ENCODE measurements around the gene CBR4. TPM values are rescaled to one million over a fixed set of nuclear protein-coding genes. Genes with fewer than 3 reads are reported as not detected.
A peak's percentile ranks its signal among the peaks of the same experiment; 100 is the strongest.

Gene CBR4
- total and polyA plus RNA-seq, 2 experiments from 2014 or later, result 36.9 to 38.1 TPM

GRCh38 chr4:169045862-169046584 is 36.0 kb upstream of the CBR4 start:
- Mint-ChIP-seq H3K36me3 (ENCODE audit: low read depth) (no peaks in the 10 kb centered on the region), H3K9me3 (no peaks in the 10 kb centered on the region), H3K4me1 (peaks cover 16% of the 10 kb centered on the region), H3K4me3 (no peak overlapping the region), H3K27me3 (ENCODE audit: insufficient read depth, low read depth, poor library complexity) (peaks cover 3% of the 10 kb centered on the region), H3K27ac (peak overlapping the region; percentile 80; the same call in 1 of the 2 replicates)
- Histone ChIP-seq H3K27me3 (ENCODE audit: insufficient read depth) (no peaks in the 10 kb centered on the region), H3K4me2 (no peak overlapping the region), H3K4me1 (ENCODE audit: insufficient read depth) (peaks cover 8% of the 10 kb centered on the region; the same call in 1 of the 2 replicates), H3K36me3 (ENCODE audit: insufficient read depth) (no peaks in the 10 kb centered on the region), H2AFZ (peak overlapping the region; percentile 96), H3K4me3 (no peak overlapping the region), H4K20me1 (replicated peaks; ENCODE audit: insufficient read depth) (no peaks in the 10 kb centered on the region), H3K79me2 (replicated peaks; ENCODE audit: insufficient read depth) (no peaks in the 10 kb centered on the region), H3K9me2 (ENCODE audit: insufficient read depth) (no peaks in the 10 kb centered on the region), H3K27ac (ENCODE audit: low read depth) (no peak overlapping the region), H3F3A (replicated peaks; ENCODE audit: low read depth) (no peaks in the 10 kb centered on the region)
- TF ChIP-seq CTCF (conservative IDR thresholded peaks at IDR 0.05; ENCODE audit: low read depth in 2 of 2) (peak; percentile 54 to 70), NANOG (IDR thresholded peaks at IDR 0.05; ENCODE audit: borderline replicate concordance) (no peak)
- ATAC-seq, result peak; percentile 95
- peak; percentile 71 for DNase-seq (ENCODE audit: low spot score)

GRCh38 chr4:169044714-169045447 is 34.8 kb upstream of the CBR4 start:
- Mint-ChIP-seq H3K27me3 (ENCODE audit: insufficient read depth, low read depth, poor library complexity) (peaks cover 3% of the 10 kb centered on the region), H3K27ac (no peak overlapping the region), H3K4me1 (peaks cover 7% of the 10 kb centered on the region; the same call in 2 of the 3 replicates), H3K4me3 (no peak overlapping the region), H3K9me3 (no peaks in the 10 kb centered on the region), H3K36me3 (ENCODE audit: low read depth) (no peaks in the 10 kb centered on the region)
- H3K4me2 ChIP-seq, result no peak overlapping the region
- TF ChIP-seq EZH2 (IDR thresholded peaks at IDR 0.05; ENCODE audit: low read depth, unreplicated experiment) (no peak), ZNF331 (CRISPR knock-in tag; IDR thresholded peaks at IDR 0.05; ENCODE audit: low read depth) (peak; percentile 56)
- H2AFZ ChIP-seq, result no peak overlapping the region; the same call in 1 of the 2 replicates
- no peak overlapping the region for H3K27ac ChIP-seq (ENCODE audit: low read depth)
- no peaks in the 10 kb centered on the region for H3K9me2 ChIP-seq (ENCODE audit: insufficient read depth)
- H3K4me3 ChIP-seq, result no peak overlapping the region
- H3K4me1 ChIP-seq (ENCODE audit: insufficient read depth), result peaks cover under 1% of the 10 kb centered on the region; the same call in 1 of the 2 replicates
- H3K27me3 ChIP-seq (ENCODE audit: insufficient read depth), result no peaks in the 10 kb centered on the region
- H3K36me3 ChIP-seq (ENCODE audit: insufficient read depth), result no peaks in the 10 kb centered on the region
- H3K79me2 ChIP-seq (replicated peaks; ENCODE audit: insufficient read depth), result no peaks in the 10 kb centered on the region
- ATAC-seq, result no peak
- H4K20me1 ChIP-seq (replicated peaks; ENCODE audit: insufficient read depth), result no peaks in the 10 kb centered on the region
- DNase-seq (ENCODE audit: low spot score), result no peak
- H3F3A ChIP-seq (replicated peaks; ENCODE audit: low read depth), result no peaks in the 10 kb centered on the region

- no peak overlapping the region for H3K27ac ChIP-seq (ENCODE audit: low read depth)
- no peak for TF ChIP-seq STAT1 (IDR thresholded peaks at IDR 0.05; ENCODE audit: unreplicated experiment)
- no peak for TF ChIP-seq ETS1 (IDR thresholded peaks at IDR 0.05)
- TF ChIP-seq EZH2phosphoT487 (IDR thresholded peaks at IDR 0.05; ENCODE audit: unreplicated experiment), result no peak
- no peak for TF ChIP-seq NANOG (IDR thresholded peaks at IDR 0.05; ENCODE audit: borderline replicate concordance)
- no peak for TF ChIP-seq REST (IDR thresholded peaks at IDR 0.05; ENCODE audit: unreplicated experiment)
- TF ChIP-seq EZH2 (IDR thresholded peaks at IDR 0.05; ENCODE audit: low read depth, unreplicated experiment), result no peak
- no peak for TF ChIP-seq ZNF331 (CRISPR knock-in tag; IDR thresholded peaks at IDR 0.05; ENCODE audit: low read depth)
- TF ChIP-seq ZNF114 (CRISPR knock-in tag; IDR thresholded peaks at IDR 0.05), result no peak
Observed at GRCh38 chr4:169042608-169043007, 32.6 kb upstream of the CBR4 start.

More at GRCh38 chr4:169042608-169043007, 32.6 kb upstream of the CBR4 start:
- Histone ChIP-seq H4K20me1 (replicated peaks; ENCODE audit: insufficient read depth) (no peaks in the 10 kb centered on the region), H3K79me2 (replicated peaks; ENCODE audit: insufficient read depth) (no peaks in the 10 kb centered on the region), H3K4me3 (no peak overlapping the region), H3F3A (replicated peaks; ENCODE audit: low read depth) (no peaks in the 10 kb centered on the region), H2AFZ (0 out of 2 replicates have a peak overlapping the region, but pooled peaks have one; percentile 59), H3K4me1 (ENCODE audit: insufficient read depth) (no peaks in the 10 kb centered on the region), H3K36me3 (ENCODE audit: insufficient read depth) (no peaks in the 10 kb centered on the region), H3K27me3 (ENCODE audit: insufficient read depth) (no peaks in the 10 kb centered on the region), H3K9me2 (ENCODE audit: insufficient read depth) (no peaks in the 10 kb centered on the region), H3K4me2 (no peak overlapping the region)
- Mint-ChIP-seq H3K4me1 (peaks cover 4% of the 10 kb centered on the region; the same call in 2 of the 3 replicates), H3K27ac (no peak overlapping the region), H3K9me3 (no peaks in the 10 kb centered on the region), H3K27me3 (ENCODE audit: insufficient read depth, low read depth, poor library complexity) (peaks cover 3% of the 10 kb centered on the region), H3K4me3 (no peak overlapping the region), H3K36me3 (ENCODE audit: low read depth) (no peaks in the 10 kb centered on the region)
- DNase-seq (ENCODE audit: low spot score) (no peak), ATAC-seq (no peak)

Measured in GM23338 (cell line).